Uterus (tissue), 4 donors: ENCODE measurements around the gene MAN2B1. TPM values are rescaled to one million over a fixed set of nuclear protein-coding genes. Genes with fewer than 3 reads are reported as not detected.
"Not testable (repeated sequence)": the region's sequence is repeated elsewhere in the genome, so short reads cannot be mapped to it uniquely, and the experiment has no call there.

Source experiments
- DNase-seq, 2 donors: peaks; one replicate each; pipeline ENCODE4 v3.0.0-alpha.2; 2019 to 2020
- H3K27ac ChIP-seq, 2 donors: fragments of 200-600 bp; sonication (generic); 1 replicate in 1 of 2; 2 replicates in 1 of 2; pipeline ENCODE4 v1.5.1; 2016 to 2018
- H3K27me3 ChIP-seq, 2 donors: fragments of 200-600 bp; sonication (generic); one replicate each; pipeline ENCODE4 v1.5.1; 2018 to 2019; ENCODE audit warnings: control low read depth in 1 of 2
- H3K36me3 ChIP-seq, 2 donors: fragments of 200-600 bp; sonication (generic); one replicate each; pipeline ENCODE4 v1.5.1; 2019; ENCODE audit warnings: control low read depth in 1 of 2
- H3K4me1 ChIP-seq, 2 donors: fragments of 200-600 bp; sonication (generic); one replicate each; pipeline ENCODE4 v1.5.1; 2018 to 2019; ENCODE audit warnings: control low read depth in 1 of 2
- H3K4me3 ChIP-seq, 2 donors: fragments of 200-600 bp; sonication (generic); 1 replicate in 1 of 2; 2 replicates in 1 of 2; pipeline ENCODE4 v1.5.1; 2018 to 2019; ENCODE audit warnings: mild to moderate bottlenecking in 1 of 2
- H3K9me3 ChIP-seq, 2 donors: fragments of 200-600 bp; sonication (generic); one replicate each; pipeline ENCODE4 v1.5.1; 2019; ENCODE audit warnings: control low read depth in 1 of 2
- CTCF ChIP-seq, 4 experiments: fragments of 200-600 bp in 2 of 4; fragments of 450-650 bp in 2 of 4; sonication (generic) in 2 of 4; IDR thresholded peaks; one replicate each; pipeline ENCODE4 v1.5.1; 2016 to 2019; ENCODE audit warnings: antibody characterized with exemption in 4 of 4, mild to moderate bottlenecking in 2 of 4, moderate library complexity in 1 of 4
- POLR2A ChIP-seq, 2 donors: fragments of 450-650 bp; IDR thresholded peaks; one replicate each; pipeline ENCODE4 v1.6.1; 2016; ENCODE audit warnings: antibody characterized with exemption in 2 of 2, mild to moderate bottlenecking in 1 of 2, moderate library complexity in 1 of 2
- intact Hi-C: fragments of 100-400 bp; cut with DNase I; formaldehyde crosslinking; loops from one replicate; pipeline ENCODE4 v1.15.1; 2023; ENCODE audit warnings: low total_unique reads
- total RNA-seq, 4 donors: library from RNA; depleted of rRNA in 3 of 4; stranded (reverse); fragments of >200 nt in 3 of 4; gene quantifications; one replicate each; pipeline versions ENCODE4 v1.1.0 to v1.2.4, GENCODE V29; 2014 to 2023
- donor health status: DM: yes; HTN: yes; CAD: no.

Gene MAN2B1
- total RNA-seq, result 10 to 100 TPM; 15.9 to 54.1 (median 42.8) TPM

GRCh38 chr19:12666265-12667048 lies at the start of gene MAN2B1, which contains the start of gene WDR83:
MAN2B1 (minus strand) TSS chr19:12666742; CDS start chr19:12666701, 41 bp downstream.
WDR83 (plus strand) TSS chr19:12666807; CDS start chr19:12669791, 2,984 bp downstream.
- TF ChIP-seq CTCF (IDR thresholded peaks at IDR 0.05) (no peak), POLR2A (IDR thresholded peaks at IDR 0.05) (peak in 1 of 2 donors; percentile 27)
- DNase-seq, result peak; percentile 64 to 75
- no peaks in the 10 kb centered on the region for H3K27me3 ChIP-seq
- peak within 1 kb of the TSS; percentile 69 to 82 for H3K4me3 ChIP-seq
- peaks cover 11 to 14% of the 10 kb centered on the region in 2 donors for H3K4me1 ChIP-seq
- intact Hi-C loops, result no loop called here
- H3K27ac ChIP-seq, result peak within 1 kb of the TSS; percentile 61 to 76
- H3K36me3 ChIP-seq, result no peaks in the 10 kb centered on the region
- no peaks in the 10 kb centered on the region for H3K9me3 ChIP-seq

- Histone ChIP-seq H3K4me3 (no peak overlapping the region), H3K36me3 (no peaks in the 10 kb centered on the region), H3K4me1 (peaks cover 4 to 5% of the 10 kb centered on the region in 2 donors), H3K27ac (no peak overlapping the region), H3K27me3 (no peaks in the 10 kb centered on the region), H3K9me3 (no peaks in the 10 kb centered on the region)
- intact Hi-C loops, result no loop called here
- no peak for DNase-seq
- no peak for TF ChIP-seq POLR2A (IDR thresholded peaks at IDR 0.05)
- TF ChIP-seq CTCF (IDR thresholded peaks at IDR 0.05), result no peak
Observed at GRCh38 chr19:12715929-12716328, 49.4 kb upstream of the MAN2B1 start.

- intact Hi-C loops, result no loop called here
- no peaks in the 10 kb centered on the region for H3K36me3 ChIP-seq
- peaks cover 0 to 1% of the 10 kb centered on the region in 2 donors for H3K4me1 ChIP-seq
- no peaks in the 10 kb centered on the region for H3K27me3 ChIP-seq
- H3K4me3 ChIP-seq, result no peak overlapping the region
- H3K9me3 ChIP-seq, result no peaks in the 10 kb centered on the region
- DNase-seq, result no peak
- no peak for TF ChIP-seq CTCF (IDR thresholded peaks at IDR 0.05)
- TF ChIP-seq POLR2A (IDR thresholded peaks at IDR 0.05), result no peak
- H3K27ac ChIP-seq, result no peak overlapping the region
Observed at GRCh38 chr19:12715102-12715501, 48.6 kb upstream of the MAN2B1 start.

- H3K4me1 ChIP-seq, DNase-seq, H3K27me3 ChIP-seq, H3K36me3 ChIP-seq, H3K9me3 ChIP-seq, H3K4me3 ChIP-seq, intact Hi-C loops, H3K27ac ChIP-seq: not testable (repeated sequence)
Observed at GRCh38 chr19:12713304-12713703, 46.8 kb upstream of the MAN2B1 start.

GRCh38 chr19:12712077-12712476 lies 45.5 kb upstream of the MAN2B1 start:
- intact Hi-C loops, H3K27ac ChIP-seq, H3K36me3 ChIP-seq, DNase-seq, H3K4me3 ChIP-seq, H3K4me1 ChIP-seq, H3K27me3 ChIP-seq, H3K9me3 ChIP-seq: not testable (repeated sequence)
- TF ChIP-seq CTCF (IDR thresholded peaks at IDR 0.05), result peak in 2 of 4 experiments; percentile 18 to 28
